ENCODE data around the gene PATZ1. TPM values are rescaled to one million over a fixed set of nuclear protein-coding genes. Genes with fewer than 3 reads are reported as not detected.
"Not testable (repeated sequence)": the region's sequence is repeated elsewhere in the genome, so short reads cannot be mapped to it uniquely, and the experiment has no call there.

The PATZ1 gene
- total and polyA plus RNA-seq, 2 experiments from 2014 or later = 23.8 to 25.1 TPM

DNA sequence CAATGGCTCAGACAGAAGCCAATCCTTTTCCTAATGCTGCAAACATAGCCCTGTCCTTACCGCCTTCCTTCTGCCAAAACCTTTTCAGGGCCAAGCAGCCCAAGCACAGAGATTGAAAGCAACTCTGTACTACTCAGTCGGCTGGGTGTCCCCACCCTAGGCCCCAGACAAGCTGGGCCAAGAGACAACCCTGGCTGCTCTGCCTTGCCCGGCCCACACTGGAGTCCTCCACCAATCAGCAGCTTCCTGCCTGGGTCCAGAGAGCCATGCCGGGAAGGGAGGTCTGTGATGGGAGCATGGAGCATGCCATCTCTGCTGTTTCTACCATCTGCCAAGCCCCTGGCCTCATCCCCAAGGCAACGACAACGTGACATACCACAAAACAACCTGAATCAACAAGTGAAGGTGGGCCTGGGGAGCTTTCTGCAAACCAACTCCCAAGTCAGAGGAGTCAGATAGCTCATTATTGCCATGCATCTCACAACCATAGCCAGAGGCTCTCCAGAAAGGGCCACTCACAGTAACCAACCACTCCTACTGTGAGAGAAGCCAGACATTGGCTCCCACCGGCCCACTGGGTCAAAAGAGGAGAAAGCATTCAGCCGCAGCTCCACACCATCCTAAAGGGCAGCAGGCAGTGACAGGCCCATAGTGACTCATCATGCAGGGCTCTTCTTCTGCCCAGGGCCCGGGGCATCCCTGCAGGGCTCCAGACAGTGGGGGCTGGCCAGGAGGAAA lies 18.2 kb downstream of the PATZ1 start:
- no peaks in the 10 kb centered on the region for H3K36me3 ChIP-seq (replicated peaks; ENCODE audit: insufficient read depth, low read depth)
- WGBS (ENCODE audit: low lambda C conversion rate, missing lambda C conversion rate) = 88% methylated on average over 9 of the region's 9 CpGs

DNA sequence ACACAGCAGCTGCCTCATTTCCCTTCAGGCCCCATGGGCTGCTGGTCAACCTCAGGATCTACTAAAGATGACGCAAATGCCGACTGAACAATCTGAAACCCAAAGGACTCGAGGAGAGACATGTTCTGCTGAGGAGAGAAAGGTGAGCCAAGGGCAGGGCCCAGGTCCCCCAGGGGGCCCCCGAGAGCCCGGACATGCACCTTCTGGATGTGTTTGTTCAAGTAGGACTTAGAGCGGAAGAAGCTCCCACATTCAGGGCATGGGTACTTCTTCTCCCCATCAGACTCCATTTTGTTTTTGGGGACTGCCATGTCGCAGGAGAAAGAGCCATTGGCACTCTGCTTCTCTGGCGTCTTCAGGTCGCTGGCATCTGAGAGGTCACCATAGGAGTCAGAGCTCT lies 19.3 kb downstream of the PATZ1 start:
- H3K27me3 ChIP-seq = no peaks in the 10 kb centered on the region
- TF ChIP-seq EZH2 (IDR thresholded peaks at IDR 0.05; ENCODE audit: borderline replicate concordance) = no peak
- TF ChIP-seq EZH2phosphoT487 (IDR thresholded peaks at IDR 0.05; ENCODE audit: low read depth, severe bottlenecking, unreplicated experiment) = no peak
- TF ChIP-seq CTCF (IDR thresholded peaks at IDR 0.05; ENCODE audit: poor library complexity) = no peak
- no peaks in the 10 kb centered on the region for H3K36me3 ChIP-seq (replicated peaks; ENCODE audit: insufficient read depth, low read depth)
- H3K4me2 ChIP-seq = no peak overlapping the region
- H3K79me2 ChIP-seq = peaks cover 5% of the 10 kb centered on the region
- H3K9me3 ChIP-seq (ENCODE audit: low read depth) = no peaks in the 10 kb centered on the region
- H3K4me1 ChIP-seq (ENCODE audit: insufficient read depth) = no peaks in the 10 kb centered on the region
- H3K9me2 ChIP-seq (replicated peaks; ENCODE audit: insufficient read depth) = no peaks in the 10 kb centered on the region
- H3K4me3 ChIP-seq = no peak overlapping the region
- WGBS (ENCODE audit: low lambda C conversion rate, missing lambda C conversion rate) = 94% methylated on average over 9 of the region's 9 CpGs
- no peaks in the 10 kb centered on the region for H4K20me1 ChIP-seq (ENCODE audit: insufficient read depth, poor library complexity, severe bottlenecking)
- no peak overlapping the region for H3K27ac ChIP-seq
- no peak overlapping the region for H2AFZ ChIP-seq
- DNase-seq (ENCODE audit: low spot score) = no peak

More for the DNA sequence above, 18.2 kb downstream of the PATZ1 start:
- H3K4me3 ChIP-seq = no peak overlapping the region
- TF ChIP-seq EZH2 (IDR thresholded peaks at IDR 0.05; ENCODE audit: borderline replicate concordance) = no peak
- TF ChIP-seq EZH2phosphoT487 (IDR thresholded peaks at IDR 0.05; ENCODE audit: low read depth, severe bottlenecking, unreplicated experiment) = no peak
- no peak for TF ChIP-seq CTCF (IDR thresholded peaks at IDR 0.05; ENCODE audit: poor library complexity)
- H2AFZ ChIP-seq = no peak overlapping the region
- H3K4me1 ChIP-seq (ENCODE audit: insufficient read depth) = no peaks in the 10 kb centered on the region
- no peaks in the 10 kb centered on the region for H4K20me1 ChIP-seq (ENCODE audit: insufficient read depth, poor library complexity, severe bottlenecking)
- H3K27ac ChIP-seq = no peak overlapping the region
- H3K79me2 ChIP-seq = peaks cover 5% of the 10 kb centered on the region
- no peaks in the 10 kb centered on the region for H3K27me3 ChIP-seq
- no peaks in the 10 kb centered on the region for H3K9me2 ChIP-seq (replicated peaks; ENCODE audit: insufficient read depth)
- no peak overlapping the region for H3K4me2 ChIP-seq
- no peaks in the 10 kb centered on the region for H3K9me3 ChIP-seq (ENCODE audit: low read depth)
- no peak for DNase-seq (ENCODE audit: low spot score)

- Histone ChIP-seq H3K27ac (no peak overlapping the region), H2AFZ (no peak overlapping the region), H3K36me3 (replicated peaks; ENCODE audit: insufficient read depth, low read depth) (no peaks in the 10 kb centered on the region), H3K4me3 (no peak overlapping the region), H3K27me3 (no peaks in the 10 kb centered on the region), H3K9me3 (ENCODE audit: low read depth) (no peaks in the 10 kb centered on the region), H3K9me2 (replicated peaks; ENCODE audit: insufficient read depth) (no peaks in the 10 kb centered on the region), H3K4me2 (no peak overlapping the region), H4K20me1 (ENCODE audit: insufficient read depth, poor library complexity, severe bottlenecking) (no peaks in the 10 kb centered on the region), H3K4me1 (ENCODE audit: insufficient read depth) (no peaks in the 10 kb centered on the region), H3K79me2 (no peaks in the 10 kb centered on the region)
- DNase-seq (ENCODE audit: low spot score) = no peak
- 94% methylated on average over 8 of the region's 8 CpGs for WGBS (ENCODE audit: low lambda C conversion rate, missing lambda C conversion rate)
- TF ChIP-seq EZH2phosphoT487 (IDR thresholded peaks at IDR 0.05; ENCODE audit: low read depth, severe bottlenecking, unreplicated experiment) = no peak
These were observed 22.3 kb downstream of the PATZ1 start for GRCh38 chr22:31323578-31324550.

- no peaks in the 10 kb centered on the region for H3K27me3 ChIP-seq
- TF ChIP-seq EZH2 (IDR thresholded peaks at IDR 0.05; ENCODE audit: borderline replicate concordance) (no peak), CTCF (IDR thresholded peaks at IDR 0.05; ENCODE audit: poor library complexity) (no peak), EZH2phosphoT487 (IDR thresholded peaks at IDR 0.05; ENCODE audit: low read depth, severe bottlenecking, unreplicated experiment) (no peak)
- no peaks in the 10 kb centered on the region for H3K9me2 ChIP-seq (replicated peaks; ENCODE audit: insufficient read depth)
- 85% methylated on average over 4 of the region's 4 CpGs for WGBS (ENCODE audit: low lambda C conversion rate, missing lambda C conversion rate)
- no peaks in the 10 kb centered on the region for H3K9me3 ChIP-seq (ENCODE audit: low read depth)
- H3K27ac ChIP-seq = no peak overlapping the region
- H4K20me1 ChIP-seq (ENCODE audit: insufficient read depth, poor library complexity, severe bottlenecking) = no peaks in the 10 kb centered on the region
- no peak for DNase-seq (ENCODE audit: low spot score)
- no peak overlapping the region for H3K4me3 ChIP-seq
- H3K4me1 ChIP-seq (ENCODE audit: insufficient read depth) = no peaks in the 10 kb centered on the region
- no peak overlapping the region for H3K4me2 ChIP-seq
- no peaks in the 10 kb centered on the region for H3K36me3 ChIP-seq (replicated peaks; ENCODE audit: insufficient read depth, low read depth)
- H2AFZ ChIP-seq = no peak overlapping the region
- H3K79me2 ChIP-seq = no peaks in the 10 kb centered on the region
These were observed 24.7 kb downstream of the PATZ1 start for GRCh38 chr22:31321421-31321820.

GRCh38 chr22:31314220-31314619 lies 31.9 kb downstream of the PATZ1 start:
- not testable (repeated sequence) for H3K9me3 ChIP-seq (ENCODE audit: low read depth); DNase-seq (ENCODE audit: low spot score); H4K20me1 ChIP-seq (ENCODE audit: insufficient read depth, poor library complexity, severe bottlenecking); H3K4me1 ChIP-seq (ENCODE audit: insufficient read depth); H3K9me2 ChIP-seq (replicated peaks; ENCODE audit: insufficient read depth); H3K79me2 ChIP-seq; H3K36me3 ChIP-seq (replicated peaks; ENCODE audit: insufficient read depth, low read depth); H3K27me3 ChIP-seq; H3K27ac ChIP-seq; H3K4me3 ChIP-seq; H3K4me2 ChIP-seq; H2AFZ ChIP-seq
- 100% methylated on average over 1 of the region's 1 CpG for WGBS (ENCODE audit: low lambda C conversion rate, missing lambda C conversion rate)
